T follicular helper cell (primary cell): ENCODE results near the gene CACNA1B.

Experiments
- DNase-seq: peaks from one replicate; pipeline ENCODE4 v3.0.0-alpha.2; 2020; ENCODE audit warnings: low read depth

The CACNA1B gene

GRCh38 chr9:137919649-137920141 lies 42.1 kb downstream of the CACNA1B start:
- no peak for DNase-seq

- no peak for DNase-seq
Measured at GRCh38 chr9:137920753-137921152, 43.2 kb downstream of the CACNA1B start.

GRCh38 chr9:137924169-137924568 lies 46.6 kb downstream of the CACNA1B start:
- DNase-seq, result no peak

- DNase-seq, result no peak
Measured at GRCh38 chr9:137924761-137925369, 47.3 kb downstream of the CACNA1B start.

GRCh38 chr9:137943655-137944054 lies 66.1 kb downstream of the CACNA1B start:
- DNase-seq, result no peak

GRCh38 chr9:137945581-137945980 lies 68.0 kb downstream of the CACNA1B start:
- no peak for DNase-seq

GRCh38 chr9:137946993-137947392 lies 69.4 kb downstream of the CACNA1B start:
- DNase-seq, result no peak

GRCh38 chr9:137948642-137949041 lies 71.1 kb downstream of the CACNA1B start:
- DNase-seq, result no peak

GRCh38 chr9:137949260-137949659 lies 71.7 kb downstream of the CACNA1B start:
- no peak for DNase-seq

GRCh38 chr9:137951107-137951506 lies 73.5 kb downstream of the CACNA1B start:
- DNase-seq, result no peak

GRCh38 chr9:137951597-137952490 lies 74.3 kb downstream of the CACNA1B start:
- DNase-seq, result no peak

- DNase-seq, result no peak
Measured at GRCh38 chr9:137952976-137953666, 75.5 kb downstream of the CACNA1B start.

GRCh38 chr9:137953683-137954438 lies 76.3 kb downstream of the CACNA1B start:
- DNase-seq, result no peak

- DNase-seq, result no peak
Measured at GRCh38 chr9:137955224-137955570, 77.6 kb downstream of the CACNA1B start.

GRCh38 chr9:137955586-137955985 lies 78.0 kb downstream of the CACNA1B start:
- no peak for DNase-seq

- DNase-seq, result no peak
Measured at GRCh38 chr9:137956039-137956438, 78.5 kb downstream of the CACNA1B start.

GRCh38 chr9:137956688-137957385 lies 79.3 kb downstream of the CACNA1B start:
- no peak for DNase-seq

GRCh38 chr9:137959641-137960411 lies 82.2 kb downstream of the CACNA1B start:
- no peak for DNase-seq

- DNase-seq, result no peak
Measured at GRCh38 chr9:137960496-137960895, 82.9 kb downstream of the CACNA1B start.

- DNase-seq, result no peak
Measured at GRCh38 chr9:137963525-137963924, 85.9 kb downstream of the CACNA1B start.
